Measurements from ENCODE around the gene SLIT3.

Gene SLIT3

GRCh38 chr5:168947212-168947868 is 353.6 kb downstream of the SLIT3 start:
- DNase-seq: peak; percentile 47

GRCh38 chr5:168946363-168946762 is 354.6 kb downstream of the SLIT3 start:
- no peak for DNase-seq

GRCh38 chr5:168944004-168944403 is 356.9 kb downstream of the SLIT3 start:
- DNase-seq: no peak

GRCh38 chr5:168943091-168943884 is 357.7 kb downstream of the SLIT3 start:
- no peak for DNase-seq

GRCh38 chr5:168941901-168942300 is 359.0 kb downstream of the SLIT3 start:
- DNase-seq: no peak

- DNase-seq: no peak
These were observed 360.2 kb downstream of the SLIT3 start for GRCh38 chr5:168940712-168941111.

- no peak for DNase-seq
These were observed 360.9 kb downstream of the SLIT3 start for GRCh38 chr5:168939887-168940544.

GRCh38 chr5:168939156-168939800 is 361.7 kb downstream of the SLIT3 start:
- DNase-seq: no peak

GRCh38 chr5:168936511-168936910 is 364.4 kb downstream of the SLIT3 start:
- no peak for DNase-seq

GRCh38 chr5:168935183-168935582 is 365.8 kb downstream of the SLIT3 start:
- DNase-seq: no peak

GRCh38 chr5:168934169-168934568 is 366.8 kb downstream of the SLIT3 start:
- no peak for DNase-seq

- DNase-seq: no peak
These were observed 368.3 kb downstream of the SLIT3 start for GRCh38 chr5:168932400-168933189.

GRCh38 chr5:168931638-168932345 is 369.1 kb downstream of the SLIT3 start:
- DNase-seq: no peak

GRCh38 chr5:168929656-168930055 is 371.3 kb downstream of the SLIT3 start:
- DNase-seq: no peak

- no peak for DNase-seq
These were observed 375.8 kb downstream of the SLIT3 start for GRCh38 chr5:168925160-168925559.

- DNase-seq: no peak
These were observed 379.6 kb downstream of the SLIT3 start for GRCh38 chr5:168921147-168921866.

- no peak for DNase-seq
These were observed 380.7 kb downstream of the SLIT3 start for GRCh38 chr5:168920019-168920810.

GRCh38 chr5:168917947-168918600 is 382.9 kb downstream of the SLIT3 start:
- no peak for DNase-seq

- DNase-seq: no peak
These were observed 384.1 kb downstream of the SLIT3 start for GRCh38 chr5:168916852-168917251.

- DNase-seq: no peak
These were observed 384.7 kb downstream of the SLIT3 start for GRCh38 chr5:168916266-168916665.

Measured in RPMI8226 (cell line).